GM23338 (cell line): ENCODE data around the gene CD63. TPM values are rescaled to one million over a fixed set of nuclear protein-coding genes. Genes with fewer than 3 reads are reported as not detected.

Experiments used
- ATAC-seq: fragments of 200-7000 bp; cut with Tn5 transposase; 3 replicates; pipeline ENCODE4 v1.9.1; 2020
- DNase-seq: peaks from one replicate; pipeline ENCODE4 v3.0.0-alpha.2; 2015; ENCODE audit warnings: low spot score
- H2AFZ ChIP-seq: fragments of 200-600 bp; sonication (generic); 2 replicates; pipeline ENCODE4 v1.8.0; 2016; ENCODE audit warnings: antibody characterized with exemption, mild to moderate bottlenecking, moderate library complexity
- H3F3A ChIP-seq: fragments of 200-600 bp; sonication (generic); replicated peaks from 2 replicates; pipeline ENCODE4 v1.8.0; 2017; ENCODE audit warnings: antibody characterized with exemption, mixed run types, low read depth
- H3K27ac ChIP-seq: fragments of 200-600 bp; sonication (generic); 2 replicates; pipeline ENCODE4 v1.6.1; 2016; ENCODE audit warnings: low read depth
- H3K27me3 ChIP-seq: fragments of 200-600 bp; sonication (generic); 2 replicates; pipeline ENCODE4 v1.8.0; 2016; ENCODE audit warnings: mild to moderate bottlenecking, mixed run types, moderate library complexity; ENCODE audit not compliant: insufficient read depth
- H3K36me3 ChIP-seq: fragments of 200-600 bp; sonication (generic); 2 replicates; pipeline ENCODE4 v1.8.0; 2016; ENCODE audit warnings: mild to moderate bottlenecking; ENCODE audit not compliant: insufficient read depth
- H3K4me1 ChIP-seq: fragments of 200-600 bp; sonication (generic); 2 replicates; pipeline ENCODE4 v1.8.0; 2016; ENCODE audit warnings: mild to moderate bottlenecking, moderate library complexity; ENCODE audit not compliant: insufficient read depth
- H3K4me2 ChIP-seq: fragments of 200-600 bp; sonication (generic); 2 replicates; pipeline ENCODE4 v1.7.1; 2017; ENCODE audit warnings: mixed run types
- H3K4me3 ChIP-seq: fragments of 200-600 bp; sonication (generic); 2 replicates; pipeline ENCODE4 v1.6.1; 2016; ENCODE audit warnings: mixed run types
- H3K79me2 ChIP-seq: fragments of 200-600 bp; sonication (generic); replicated peaks from 2 replicates; pipeline ENCODE4 v1.8.0; 2017; ENCODE audit warnings: mild to moderate bottlenecking; ENCODE audit not compliant: insufficient read depth
- H3K9me2 ChIP-seq: fragments of 200-600 bp; sonication (generic); 2 replicates; pipeline ENCODE4 v1.8.0; 2017; ENCODE audit not compliant: insufficient read depth
- H4K20me1 ChIP-seq: fragments of 200-600 bp; sonication (generic); replicated peaks from 2 replicates; pipeline ENCODE4 v1.8.0; 2017; ENCODE audit warnings: mild to moderate bottlenecking; ENCODE audit not compliant: insufficient read depth
- H3K27ac Mint-ChIP-seq: 2 replicates; pipeline ENCODE4 v1.8.0; 2020; ENCODE audit warnings: inconsistent platforms, mild to moderate bottlenecking, moderate library complexity, mixed read lengths
- H3K27me3 Mint-ChIP-seq: 3 replicates; pipeline ENCODE4 v1.8.0; 2022; ENCODE audit warnings: low read depth, mild to moderate bottlenecking, moderate library complexity, mixed read lengths, inconsistent platforms; ENCODE audit not compliant: insufficient read depth, poor library complexity
- H3K36me3 Mint-ChIP-seq: 3 replicates; pipeline ENCODE4 v1.8.0; 2021; ENCODE audit warnings: low read depth, mild to moderate bottlenecking, inconsistent platforms, moderate library complexity, mixed read lengths
- H3K4me1 Mint-ChIP-seq: 3 replicates; pipeline ENCODE4 v1.8.0; 2020; ENCODE audit warnings: mild to moderate bottlenecking, inconsistent platforms, mixed read lengths
- H3K4me3 Mint-ChIP-seq: 3 replicates; pipeline ENCODE4 v1.8.0; 2021; ENCODE audit warnings: moderate library complexity, mild to moderate bottlenecking, inconsistent platforms, mixed read lengths
- H3K9me3 Mint-ChIP-seq: 3 replicates; pipeline ENCODE4 v1.8.0; 2020; ENCODE audit warnings: moderate library complexity, mild to moderate bottlenecking, inconsistent platforms, mixed read lengths
- CREB1 ChIP-seq: fragments of 250-450 bp; sonication (Bioruptor Pico); IDR thresholded peaks from 2 replicates; pipeline ENCODE4 v1.5.0; 2020; ENCODE audit warnings: low read depth, mild to moderate bottlenecking, moderate library complexity
- EZH2phosphoT487 ChIP-seq: fragments of 200-600 bp; sonication (generic); IDR thresholded peaks from one replicate; pipeline ENCODE4 v1.8.1; 2018; ENCODE audit warnings: antibody characterized with exemption; ENCODE audit not compliant: unreplicated experiment
- JUNB ChIP-seq: IDR thresholded peaks from one replicate; pipeline ENCODE4 v1.6.1; 2016; ENCODE audit warnings: antibody characterized with exemption; ENCODE audit not compliant: unreplicated experiment
- POLR2AphosphoS5 ChIP-seq: IDR thresholded peaks from 2 replicates; pipeline ENCODE4 v1.6.1; 2016; ENCODE audit warnings: antibody characterized with exemption, low read depth
- STAT1 ChIP-seq: IDR thresholded peaks from one replicate; pipeline ENCODE4 v1.6.1; 2016; ENCODE audit warnings: antibody characterized with exemption; ENCODE audit not compliant: unreplicated experiment
- ZNF114 ChIP-seq: fragments of 250-450 bp; sonication (Bioruptor Pico); IDR thresholded peaks from 2 replicates; pipeline ENCODE4 v1.5.0; 2020; ENCODE audit warnings: mild to moderate bottlenecking, moderate library complexity
- polyA plus RNA-seq: library from polyadenylated mRNA; unstranded; fragments of >200 nt; fragmentation: Nextera tagmentation; extraction: Ambion mirVana; gene quantifications from 2 replicates; pipeline ENCODE4 v1.2.1, GENCODE V29; 2016
- total RNA-seq: library from RNA; depleted of rRNA; stranded (reverse); fragments of >200 nt; shearing (Covaris generic); gene quantifications from 2 replicates; pipeline ENCODE4 v1.2.3, GENCODE V29; 2014
- TF ChIP-seq, protein P1 (sequence below), 2 experiments: fragments of 200-600 bp in 1 of 2; sonication (generic) in 1 of 2; conservative IDR thresholded peaks; 2 replicates each; pipeline versions ENCODE4 v1.5.1 to v1.6.1; 2016 to 2017; ENCODE audit warnings: antibody characterized with exemption in 2 of 2, low read depth in 2 of 2, mild to moderate bottlenecking in 2 of 2, moderate library complexity in 1 of 2
- TF ChIP-seq, protein P2 (sequence below): fragments of 250-450 bp; sonication (Bioruptor Pico); IDR thresholded peaks from 2 replicates; pipeline ENCODE4 v1.5.0; 2020; ENCODE audit warnings: mild to moderate bottlenecking, moderate library complexity
- TF ChIP-seq, protein P3 (sequence below): IDR thresholded peaks from one replicate; pipeline ENCODE4 v1.6.1; 2018; ENCODE audit warnings: antibody characterized with exemption; ENCODE audit not compliant: unreplicated experiment
- TF ChIP-seq, protein P4 (sequence below): IDR thresholded peaks from 2 replicates; pipeline ENCODE4 v1.6.1; 2016; ENCODE audit warnings: antibody characterized with exemption

The CD63 gene
- total and polyA plus RNA-seq, 2 experiments from 2014 or later = 294 to 685 TPM

DNA sequence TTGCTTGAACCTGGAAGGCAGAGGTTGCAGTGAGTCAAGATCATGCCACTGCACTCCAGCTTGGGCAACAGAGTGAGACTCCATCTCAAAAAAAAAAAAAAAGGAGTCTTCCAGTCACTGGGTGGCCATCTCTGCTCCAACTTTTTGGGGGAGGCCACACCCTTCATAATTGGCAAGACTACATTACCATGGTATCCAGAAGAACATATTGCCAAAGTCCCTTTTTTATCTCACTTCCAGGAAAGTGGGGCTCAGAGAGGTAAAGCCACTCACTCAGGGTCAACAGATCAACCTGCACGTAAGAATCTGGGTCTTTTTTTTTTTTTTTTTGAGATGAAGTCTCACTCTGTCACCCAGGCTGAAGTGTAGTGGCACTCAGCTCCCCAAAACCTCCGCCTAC, 5.0 kb upstream of the CD63 start:
- TF ChIP-seq EZH2phosphoT487 (no peak), CREB1 (CRISPR knock-in tag) (no peak), STAT1 (no peak), JUNB (no peak), POLR2AphosphoS5 (no peak), ZNF114 (CRISPR knock-in tag) (no peak)
- TF ChIP-seq, protein P1, sequence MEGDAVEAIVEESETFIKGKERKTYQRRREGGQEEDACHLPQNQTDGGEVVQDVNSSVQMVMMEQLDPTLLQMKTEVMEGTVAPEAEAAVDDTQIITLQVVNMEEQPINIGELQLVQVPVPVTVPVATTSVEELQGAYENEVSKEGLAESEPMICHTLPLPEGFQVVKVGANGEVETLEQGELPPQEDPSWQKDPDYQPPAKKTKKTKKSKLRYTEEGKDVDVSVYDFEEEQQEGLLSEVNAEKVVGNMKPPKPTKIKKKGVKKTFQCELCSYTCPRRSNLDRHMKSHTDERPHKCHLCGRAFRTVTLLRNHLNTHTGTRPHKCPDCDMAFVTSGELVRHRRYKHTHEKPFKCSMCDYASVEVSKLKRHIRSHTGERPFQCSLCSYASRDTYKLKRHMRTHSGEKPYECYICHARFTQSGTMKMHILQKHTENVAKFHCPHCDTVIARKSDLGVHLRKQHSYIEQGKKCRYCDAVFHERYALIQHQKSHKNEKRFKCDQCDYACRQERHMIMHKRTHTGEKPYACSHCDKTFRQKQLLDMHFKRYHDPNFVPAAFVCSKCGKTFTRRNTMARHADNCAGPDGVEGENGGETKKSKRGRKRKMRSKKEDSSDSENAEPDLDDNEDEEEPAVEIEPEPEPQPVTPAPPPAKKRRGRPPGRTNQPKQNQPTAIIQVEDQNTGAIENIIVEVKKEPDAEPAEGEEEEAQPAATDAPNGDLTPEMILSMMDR (conservative IDR thresholded peaks at IDR 0.05; ENCODE audit: low read depth in 2 of 2) = no peak
- TF ChIP-seq, protein P2, sequence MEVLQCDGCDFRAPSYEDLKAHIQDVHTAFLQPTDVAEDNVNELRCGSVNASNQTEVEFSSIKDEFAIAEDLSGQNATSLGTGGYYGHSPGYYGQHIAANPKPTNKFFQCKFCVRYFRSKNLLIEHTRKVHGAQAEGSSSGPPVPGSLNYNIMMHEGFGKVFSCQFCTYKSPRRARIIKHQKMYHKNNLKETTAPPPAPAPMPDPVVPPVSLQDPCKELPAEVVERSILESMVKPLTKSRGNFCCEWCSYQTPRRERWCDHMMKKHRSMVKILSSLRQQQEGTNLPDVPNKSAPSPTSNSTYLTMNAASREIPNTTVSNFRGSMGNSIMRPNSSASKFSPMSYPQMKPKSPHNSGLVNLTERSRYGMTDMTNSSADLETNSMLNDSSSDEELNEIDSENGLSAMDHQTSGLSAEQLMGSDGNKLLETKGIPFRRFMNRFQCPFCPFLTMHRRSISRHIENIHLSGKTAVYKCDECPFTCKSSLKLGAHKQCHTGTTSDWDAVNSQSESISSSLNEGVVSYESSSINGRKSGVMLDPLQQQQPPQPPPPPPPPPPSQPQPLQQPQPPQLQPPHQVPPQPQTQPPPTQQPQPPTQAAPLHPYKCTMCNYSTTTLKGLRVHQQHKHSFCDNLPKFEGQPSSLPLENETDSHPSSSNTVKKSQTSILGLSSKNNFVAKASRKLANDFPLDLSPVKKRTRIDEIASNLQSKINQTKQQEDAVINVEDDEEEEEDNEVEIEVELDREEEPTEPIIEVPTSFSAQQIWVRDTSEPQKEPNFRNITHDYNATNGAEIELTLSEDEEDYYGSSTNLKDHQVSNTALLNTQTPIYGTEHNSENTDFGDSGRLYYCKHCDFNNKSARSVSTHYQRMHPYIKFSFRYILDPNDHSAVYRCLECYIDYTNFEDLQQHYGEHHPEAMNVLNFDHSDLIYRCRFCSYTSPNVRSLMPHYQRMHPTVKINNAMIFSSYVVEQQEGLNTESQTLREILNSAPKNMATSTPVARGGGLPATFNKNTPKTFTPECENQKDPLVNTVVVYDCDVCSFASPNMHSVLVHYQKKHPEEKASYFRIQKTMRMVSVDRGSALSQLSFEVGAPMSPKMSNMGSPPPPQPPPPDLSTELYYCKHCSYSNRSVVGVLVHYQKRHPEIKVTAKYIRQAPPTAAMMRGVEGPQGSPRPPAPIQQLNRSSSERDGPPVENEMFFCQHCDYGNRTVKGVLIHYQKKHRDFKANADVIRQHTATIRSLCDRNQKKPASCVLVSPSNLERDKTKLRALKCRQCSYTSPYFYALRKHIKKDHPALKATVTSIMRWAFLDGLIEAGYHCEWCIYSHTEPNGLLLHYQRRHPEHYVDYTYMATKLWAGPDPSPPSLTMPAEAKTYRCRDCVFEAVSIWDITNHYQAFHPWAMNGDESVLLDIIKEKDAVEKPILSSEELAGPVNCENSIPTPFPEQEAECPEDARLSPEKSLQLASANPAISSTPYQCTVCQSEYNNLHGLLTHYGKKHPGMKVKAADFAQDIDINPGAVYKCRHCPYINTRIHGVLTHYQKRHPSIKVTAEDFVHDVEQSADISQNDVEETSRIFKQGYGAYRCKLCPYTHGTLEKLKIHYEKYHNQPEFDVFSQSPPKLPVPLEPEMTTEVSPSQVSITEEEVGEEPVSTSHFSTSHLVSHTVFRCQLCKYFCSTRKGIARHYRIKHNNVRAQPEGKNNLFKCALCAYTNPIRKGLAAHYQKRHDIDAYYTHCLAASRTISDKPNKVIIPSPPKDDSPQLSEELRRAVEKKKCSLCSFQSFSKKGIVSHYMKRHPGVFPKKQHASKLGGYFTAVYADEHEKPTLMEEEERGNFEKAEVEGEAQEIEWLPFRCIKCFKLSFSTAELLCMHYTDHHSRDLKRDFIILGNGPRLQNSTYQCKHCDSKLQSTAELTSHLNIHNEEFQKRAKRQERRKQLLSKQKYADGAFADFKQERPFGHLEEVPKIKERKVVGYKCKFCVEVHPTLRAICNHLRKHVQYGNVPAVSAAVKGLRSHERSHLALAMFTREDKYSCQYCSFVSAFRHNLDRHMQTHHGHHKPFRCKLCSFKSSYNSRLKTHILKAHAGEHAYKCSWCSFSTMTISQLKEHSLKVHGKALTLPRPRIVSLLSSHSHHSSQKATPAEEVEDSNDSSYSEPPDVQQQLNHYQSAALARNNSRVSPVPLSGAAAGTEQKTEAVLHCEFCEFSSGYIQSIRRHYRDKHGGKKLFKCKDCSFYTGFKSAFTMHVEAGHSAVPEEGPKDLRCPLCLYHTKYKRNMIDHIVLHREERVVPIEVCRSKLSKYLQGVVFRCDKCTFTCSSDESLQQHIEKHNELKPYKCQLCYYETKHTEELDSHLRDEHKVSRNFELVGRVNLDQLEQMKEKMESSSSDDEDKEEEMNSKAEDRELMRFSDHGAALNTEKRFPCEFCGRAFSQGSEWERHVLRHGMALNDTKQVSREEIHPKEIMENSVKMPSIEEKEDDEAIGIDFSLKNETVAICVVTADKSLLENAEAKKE = no peak
- TF ChIP-seq, protein P3, sequence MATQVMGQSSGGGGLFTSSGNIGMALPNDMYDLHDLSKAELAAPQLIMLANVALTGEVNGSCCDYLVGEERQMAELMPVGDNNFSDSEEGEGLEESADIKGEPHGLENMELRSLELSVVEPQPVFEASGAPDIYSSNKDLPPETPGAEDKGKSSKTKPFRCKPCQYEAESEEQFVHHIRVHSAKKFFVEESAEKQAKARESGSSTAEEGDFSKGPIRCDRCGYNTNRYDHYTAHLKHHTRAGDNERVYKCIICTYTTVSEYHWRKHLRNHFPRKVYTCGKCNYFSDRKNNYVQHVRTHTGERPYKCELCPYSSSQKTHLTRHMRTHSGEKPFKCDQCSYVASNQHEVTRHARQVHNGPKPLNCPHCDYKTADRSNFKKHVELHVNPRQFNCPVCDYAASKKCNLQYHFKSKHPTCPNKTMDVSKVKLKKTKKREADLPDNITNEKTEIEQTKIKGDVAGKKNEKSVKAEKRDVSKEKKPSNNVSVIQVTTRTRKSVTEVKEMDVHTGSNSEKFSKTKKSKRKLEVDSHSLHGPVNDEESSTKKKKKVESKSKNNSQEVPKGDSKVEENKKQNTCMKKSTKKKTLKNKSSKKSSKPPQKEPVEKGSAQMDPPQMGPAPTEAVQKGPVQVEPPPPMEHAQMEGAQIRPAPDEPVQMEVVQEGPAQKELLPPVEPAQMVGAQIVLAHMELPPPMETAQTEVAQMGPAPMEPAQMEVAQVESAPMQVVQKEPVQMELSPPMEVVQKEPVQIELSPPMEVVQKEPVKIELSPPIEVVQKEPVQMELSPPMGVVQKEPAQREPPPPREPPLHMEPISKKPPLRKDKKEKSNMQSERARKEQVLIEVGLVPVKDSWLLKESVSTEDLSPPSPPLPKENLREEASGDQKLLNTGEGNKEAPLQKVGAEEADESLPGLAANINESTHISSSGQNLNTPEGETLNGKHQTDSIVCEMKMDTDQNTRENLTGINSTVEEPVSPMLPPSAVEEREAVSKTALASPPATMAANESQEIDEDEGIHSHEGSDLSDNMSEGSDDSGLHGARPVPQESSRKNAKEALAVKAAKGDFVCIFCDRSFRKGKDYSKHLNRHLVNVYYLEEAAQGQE = no peak
- TF ChIP-seq, protein P4, sequence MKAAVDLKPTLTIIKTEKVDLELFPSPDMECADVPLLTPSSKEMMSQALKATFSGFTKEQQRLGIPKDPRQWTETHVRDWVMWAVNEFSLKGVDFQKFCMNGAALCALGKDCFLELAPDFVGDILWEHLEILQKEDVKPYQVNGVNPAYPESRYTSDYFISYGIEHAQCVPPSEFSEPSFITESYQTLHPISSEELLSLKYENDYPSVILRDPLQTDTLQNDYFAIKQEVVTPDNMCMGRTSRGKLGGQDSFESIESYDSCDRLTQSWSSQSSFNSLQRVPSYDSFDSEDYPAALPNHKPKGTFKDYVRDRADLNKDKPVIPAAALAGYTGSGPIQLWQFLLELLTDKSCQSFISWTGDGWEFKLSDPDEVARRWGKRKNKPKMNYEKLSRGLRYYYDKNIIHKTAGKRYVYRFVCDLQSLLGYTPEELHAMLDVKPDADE = no peak
- Mint-ChIP-seq H3K9me3 (no peaks in the 10 kb centered on the region; the same call in 2 of the 3 replicates), H3K27me3 (peaks cover 23% of the 10 kb centered on the region), H3K36me3 (no peaks in the 10 kb centered on the region; the same call in 2 of the 3 replicates), H3K27ac (no peak overlapping the region), H3K4me1 (peaks cover 31% of the 10 kb centered on the region), H3K4me3 (no peak overlapping the region)
- Histone ChIP-seq H3F3A (peaks cover 13% of the 10 kb centered on the region; the same call in 1 of the 2 replicates), H3K27ac (no peak overlapping the region), H3K27me3 (no peaks in the 10 kb centered on the region), H2AFZ (no peak overlapping the region), H3K4me2 (no peak overlapping the region), H3K36me3 (no peaks in the 10 kb centered on the region), H3K4me1 (peaks cover 25% of the 10 kb centered on the region; the same call in 1 of the 2 replicates), H3K4me3 (no peak overlapping the region), H3K9me2 (no peaks in the 10 kb centered on the region), H3K79me2 (no peaks in the 10 kb centered on the region; the same call in 1 of the 2 replicates), H4K20me1 (no peaks in the 10 kb centered on the region)
- DNase-seq (no peak), ATAC-seq (no peak)
